GM21447 (cell line): Measurements from ENCODE around the gene GNAI3.
A peak's percentile ranks its signal among the peaks of the same experiment; 100 is the strongest.

Source experiments
- ATAC-seq: cut with Tn5 transposase; IDR thresholded peaks from one replicate; pipeline ENCODE4 v1.9.1; 2021; ENCODE audit not compliant: unreplicated experiment

The GNAI3 gene

GRCh38 chr1:109523706-109524105 is 24.7 kb upstream of the GNAI3 start:
- ATAC-seq, result no peak

- ATAC-seq, result no peak
Observed at GRCh38 chr1:109527098-109527811, 21.2 kb upstream of the GNAI3 start.

- ATAC-seq, result no peak
Observed at GRCh38 chr1:109527846-109528695, 20.3 kb upstream of the GNAI3 start.

GRCh38 chr1:109528712-109529111 is 19.7 kb upstream of the GNAI3 start:
- no peak for ATAC-seq

- no peak for ATAC-seq
Observed at GRCh38 chr1:109529881-109530456, 18.4 kb upstream of the GNAI3 start.

GRCh38 chr1:109530457-109531087 is 17.8 kb upstream of the GNAI3 start:
- ATAC-seq, result no peak

GRCh38 chr1:109531380-109531779 is 17.0 kb upstream of the GNAI3 start:
- ATAC-seq, result no peak

- ATAC-seq, result no peak
Observed at GRCh38 chr1:109531826-109532364, 16.5 kb upstream of the GNAI3 start.

- peak; percentile 84 for ATAC-seq
Observed at GRCh38 chr1:109532365-109533136, 15.9 kb upstream of the GNAI3 start.

- no peak for ATAC-seq
Observed at GRCh38 chr1:109534307-109534858, 14.0 kb upstream of the GNAI3 start.

GRCh38 chr1:109535481-109535880 is 12.9 kb upstream of the GNAI3 start:
- no peak for ATAC-seq

- ATAC-seq, result no peak
Observed at GRCh38 chr1:109535971-109536491, 12.4 kb upstream of the GNAI3 start.

GRCh38 chr1:109537450-109538178 is 10.8 kb upstream of the GNAI3 start:
- no peak for ATAC-seq

- ATAC-seq, result no peak
Observed at GRCh38 chr1:109538827-109539555, 9.4 kb upstream of the GNAI3 start.

GRCh38 chr1:109539676-109540075 is 8.7 kb upstream of the GNAI3 start, which contains the start of gene GPR61:
GPR61 (plus strand) TSS chr1:109539872; CDS start chr1:109543023, 3,151 bp downstream.
- no peak for ATAC-seq

- no peak for ATAC-seq
Observed at GRCh38 chr1:109541102-109541501, 7.3 kb upstream of the GNAI3 start.

- ATAC-seq, result no peak
Observed at GRCh38 chr1:109542657-109543056, 5.8 kb upstream of the GNAI3 start.

- no peak for ATAC-seq
Observed at GRCh38 chr1:109543283-109543987, 5.0 kb upstream of the GNAI3 start.
